Smooth muscle cell of the brain vasculature (primary cell): ENCODE results near the gene TSGA10IP.

Experiments used
- DNase-seq: peaks from one replicate; pipeline ENCODE4 v3.0.0-alpha.2; 2012; ENCODE audit warnings: low read depth, low spot score

Gene TSGA10IP

DNA sequence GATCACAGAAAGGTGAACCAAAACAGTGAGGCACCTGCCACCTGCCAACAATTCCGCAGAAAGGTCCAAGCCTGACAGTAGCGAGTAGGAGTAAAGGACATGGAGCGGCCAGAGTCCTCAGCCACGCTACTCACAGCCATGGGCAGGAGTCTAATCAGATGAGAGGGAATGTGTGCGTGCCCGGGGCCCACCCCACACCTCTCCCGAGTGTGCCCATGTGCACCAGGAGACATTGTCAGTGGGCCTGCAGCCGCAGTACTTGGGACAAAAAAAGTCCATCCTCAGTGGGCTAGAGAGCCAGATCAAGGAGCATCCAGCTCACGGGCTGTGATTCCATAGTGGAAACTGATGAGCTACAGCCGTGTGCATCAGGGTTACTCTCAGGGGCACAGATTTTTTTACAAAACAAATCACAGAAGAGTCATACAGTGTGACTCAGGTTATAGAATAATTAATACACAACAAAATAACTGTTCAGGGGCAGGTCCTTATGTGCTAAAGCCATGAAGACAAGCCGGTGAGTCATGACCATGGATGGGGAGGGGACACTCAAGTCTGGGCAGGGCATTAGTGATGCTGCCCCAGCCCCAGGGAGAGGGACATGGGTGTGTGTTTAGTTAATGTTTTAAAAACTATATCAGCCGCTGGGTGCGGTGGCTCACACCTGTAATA lies 28.3 kb downstream of the TSGA10IP start:
- no peak for DNase-seq

DNA sequence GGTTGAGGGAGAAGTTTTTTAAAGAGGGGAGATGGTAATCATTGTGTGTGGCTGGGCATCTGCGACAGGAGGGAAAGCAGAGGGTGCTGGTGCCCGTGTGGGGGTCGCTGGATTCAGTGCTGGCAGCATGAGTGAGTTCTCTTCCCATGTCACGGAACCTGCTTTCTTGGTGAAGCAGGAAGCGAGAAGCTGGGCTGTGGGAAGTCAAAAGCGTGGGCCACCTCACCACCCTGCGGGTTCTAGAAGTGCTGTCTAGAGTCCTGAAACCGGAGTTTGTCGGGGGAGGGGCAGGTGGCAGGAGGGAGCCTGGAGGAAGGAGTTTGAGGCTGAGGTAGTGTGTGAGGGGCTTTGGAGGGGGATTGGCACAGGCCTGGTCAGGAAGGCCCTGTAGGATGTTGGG lies 30.5 kb downstream of the TSGA10IP start:
- DNase-seq, result no peak

DNA sequence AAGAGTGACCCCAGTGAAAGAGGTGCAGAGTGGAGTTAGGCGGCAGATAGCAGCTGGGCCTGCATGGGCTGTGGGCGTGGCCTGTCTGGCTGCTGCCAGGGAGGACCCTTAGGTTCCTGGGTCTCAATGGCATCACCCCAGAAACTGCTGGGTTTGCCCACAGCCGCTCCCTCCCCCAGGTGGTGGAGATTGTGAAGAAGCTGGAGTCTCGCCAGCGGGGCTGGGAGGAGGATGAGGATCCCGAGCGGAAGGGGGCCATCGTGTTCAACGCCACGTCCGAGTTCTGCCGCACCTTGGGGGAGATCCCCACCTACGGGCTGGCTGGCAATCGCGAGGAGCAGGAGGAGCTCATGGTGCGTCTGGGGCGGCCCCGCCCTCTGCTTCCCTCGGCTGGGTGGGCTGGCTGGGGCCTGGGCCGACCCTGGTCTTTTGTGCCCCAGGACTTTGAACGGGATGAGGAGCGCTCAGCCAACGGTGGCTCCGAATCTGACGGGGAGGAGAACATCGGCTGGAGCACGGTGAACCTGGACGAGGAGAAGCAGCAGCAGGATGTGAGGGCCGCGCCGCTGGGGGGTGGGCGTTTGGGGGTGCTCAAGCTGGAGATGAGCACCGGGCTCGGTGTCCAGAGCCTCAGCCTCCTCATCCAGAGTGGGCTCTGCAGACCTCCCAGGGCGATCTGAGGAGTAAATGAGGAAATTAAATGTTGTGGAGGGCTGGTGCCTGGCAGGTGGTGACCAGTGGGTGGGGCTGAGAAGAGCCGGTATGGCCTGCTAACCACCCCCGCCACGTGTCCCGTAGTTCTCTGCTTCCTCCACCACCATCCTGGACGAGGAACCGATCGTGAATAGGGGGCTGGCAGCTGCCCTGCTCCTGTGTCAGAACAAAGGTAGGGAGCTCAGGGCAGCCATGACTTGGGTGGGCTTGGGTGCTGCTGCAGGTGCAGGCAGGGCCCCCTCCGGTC lies 31.2 kb downstream of the TSGA10IP start:
- no peak for DNase-seq

DNA sequence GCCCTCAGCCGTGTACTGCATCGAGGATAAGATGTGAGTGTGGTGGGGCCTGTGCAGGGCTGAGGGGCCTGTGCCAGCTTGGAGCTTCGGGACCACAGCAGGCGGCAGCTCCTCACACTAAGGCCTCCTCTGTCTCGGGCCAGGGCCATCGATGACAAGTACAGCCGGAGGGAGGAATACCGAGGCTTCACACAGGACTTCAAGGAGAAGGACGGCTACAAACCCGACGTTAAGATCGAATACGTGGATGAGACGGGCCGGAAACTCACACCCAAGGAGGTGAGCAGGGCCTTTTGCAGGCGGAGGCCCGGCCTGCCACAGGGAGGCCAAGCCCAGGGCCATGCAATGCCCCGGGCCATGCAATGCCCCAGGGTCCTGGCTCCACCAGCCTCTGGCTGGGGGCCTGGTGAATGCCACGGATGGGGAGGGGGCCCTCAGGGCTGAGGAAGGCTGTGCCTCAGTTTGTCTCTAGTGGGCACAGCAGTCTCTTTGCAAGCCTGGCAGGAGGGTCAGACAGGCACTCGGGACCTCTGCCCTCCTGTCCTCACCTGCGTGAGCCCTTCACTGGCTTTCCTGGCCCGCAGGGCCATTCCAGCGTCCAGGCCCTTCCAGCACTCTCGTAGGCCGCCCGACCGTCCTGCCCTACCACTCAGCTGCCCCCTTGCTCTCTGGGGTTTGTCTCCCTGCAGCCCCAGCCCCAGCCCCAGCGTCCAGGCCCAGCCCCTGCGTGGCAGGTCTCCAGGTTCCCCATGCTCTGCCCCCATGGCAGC lies 32.5 kb downstream of the TSGA10IP start:
- no peak for DNase-seq

DNA sequence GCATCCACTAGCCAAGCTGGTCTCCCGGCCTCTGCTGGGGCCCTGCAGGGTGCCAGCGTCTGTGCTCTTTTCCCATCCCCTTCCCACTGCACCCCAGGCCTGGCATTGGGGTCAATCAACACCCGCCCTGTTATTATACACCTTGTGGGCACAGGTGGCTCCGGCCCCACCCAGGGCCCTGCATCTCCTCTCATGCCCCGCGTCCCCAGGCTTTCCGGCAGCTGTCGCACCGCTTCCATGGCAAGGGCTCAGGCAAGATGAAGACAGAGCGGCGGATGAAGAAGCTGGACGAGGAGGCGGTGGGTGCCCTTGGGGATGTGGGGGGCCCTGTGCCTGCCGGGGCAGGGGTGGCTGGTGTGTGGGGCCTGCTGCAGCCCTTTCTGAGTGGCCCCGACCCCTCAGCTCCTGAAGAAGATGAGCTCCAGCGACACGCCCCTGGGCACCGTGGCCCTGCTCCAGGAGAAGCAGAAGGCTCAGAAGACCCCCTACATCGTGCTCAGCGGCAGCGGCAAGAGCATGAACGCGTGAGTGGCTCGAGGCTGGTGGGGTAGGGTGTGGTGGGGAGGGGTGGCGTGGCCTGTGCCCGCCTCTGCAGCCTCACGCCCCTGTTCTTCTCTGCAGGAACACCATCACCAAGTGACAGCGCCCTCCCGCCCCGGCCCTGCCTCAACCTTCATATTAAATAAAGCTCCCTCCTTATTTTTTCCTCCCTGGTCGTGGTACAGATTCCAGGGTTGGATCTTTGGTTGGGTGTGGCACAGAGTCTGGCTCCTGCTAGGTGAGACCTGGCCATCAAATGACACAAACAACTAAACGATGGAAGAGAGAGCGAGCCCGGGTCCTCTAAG lies 33.3 kb downstream of the TSGA10IP start:
- DNase-seq, result no peak

DNA sequence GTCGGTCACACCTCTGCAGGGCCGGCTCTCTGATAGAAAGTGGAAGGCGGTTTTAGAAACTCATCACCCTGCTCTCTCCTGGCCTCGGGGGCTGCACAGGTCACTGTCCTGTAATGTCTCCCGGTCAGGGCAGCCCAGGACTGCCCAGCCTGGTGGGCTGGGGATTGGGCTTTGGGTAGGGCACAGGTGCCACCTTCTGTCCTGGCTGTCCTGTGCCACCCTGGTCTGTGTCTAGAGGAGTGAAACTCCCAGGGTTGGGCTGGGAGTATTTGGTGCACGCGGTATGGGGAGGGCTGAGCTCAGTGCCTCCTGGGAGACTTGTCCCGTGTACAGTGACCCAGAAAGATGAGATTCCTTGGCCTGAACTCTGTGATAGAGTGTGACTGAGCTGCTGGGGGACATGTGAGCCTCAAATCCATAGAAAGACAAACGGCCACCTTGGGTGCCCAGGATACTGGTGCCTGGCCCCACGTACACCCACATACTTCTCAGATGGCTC lies 34.0 kb downstream of the TSGA10IP start:
- DNase-seq, result no peak

DNA sequence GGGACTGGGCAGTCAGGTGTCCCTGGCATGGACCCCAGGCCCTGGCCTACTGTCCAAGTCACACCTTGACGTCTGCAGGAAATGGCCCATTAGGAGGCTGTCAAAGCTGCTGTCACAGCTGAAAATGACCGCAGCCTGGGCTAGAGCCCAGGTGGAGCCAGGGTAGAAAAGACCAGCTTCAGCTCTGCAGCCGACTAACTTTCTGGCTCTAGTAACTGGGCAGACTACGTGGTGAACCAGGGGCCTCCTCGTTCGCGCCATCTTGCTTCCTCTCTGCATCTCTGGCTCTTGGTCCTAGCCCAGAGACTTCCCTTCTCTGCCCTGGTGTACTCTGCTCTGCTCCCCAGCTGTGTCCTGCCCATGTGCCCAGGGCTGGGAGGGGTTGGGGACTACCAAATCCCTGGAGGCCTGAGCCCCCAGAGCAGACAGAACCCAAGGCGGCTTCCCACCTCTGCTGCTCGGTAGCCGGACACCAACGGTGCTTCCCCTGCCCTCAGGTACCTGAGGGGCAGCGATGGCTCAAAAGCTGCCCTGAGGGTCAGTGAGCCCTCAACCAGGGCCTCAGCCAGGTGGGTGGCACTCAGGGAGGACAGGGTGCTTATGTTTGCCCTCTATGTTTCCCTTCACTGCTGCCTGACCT lies 35.9 kb downstream of the TSGA10IP start:
- no peak for DNase-seq

DNA sequence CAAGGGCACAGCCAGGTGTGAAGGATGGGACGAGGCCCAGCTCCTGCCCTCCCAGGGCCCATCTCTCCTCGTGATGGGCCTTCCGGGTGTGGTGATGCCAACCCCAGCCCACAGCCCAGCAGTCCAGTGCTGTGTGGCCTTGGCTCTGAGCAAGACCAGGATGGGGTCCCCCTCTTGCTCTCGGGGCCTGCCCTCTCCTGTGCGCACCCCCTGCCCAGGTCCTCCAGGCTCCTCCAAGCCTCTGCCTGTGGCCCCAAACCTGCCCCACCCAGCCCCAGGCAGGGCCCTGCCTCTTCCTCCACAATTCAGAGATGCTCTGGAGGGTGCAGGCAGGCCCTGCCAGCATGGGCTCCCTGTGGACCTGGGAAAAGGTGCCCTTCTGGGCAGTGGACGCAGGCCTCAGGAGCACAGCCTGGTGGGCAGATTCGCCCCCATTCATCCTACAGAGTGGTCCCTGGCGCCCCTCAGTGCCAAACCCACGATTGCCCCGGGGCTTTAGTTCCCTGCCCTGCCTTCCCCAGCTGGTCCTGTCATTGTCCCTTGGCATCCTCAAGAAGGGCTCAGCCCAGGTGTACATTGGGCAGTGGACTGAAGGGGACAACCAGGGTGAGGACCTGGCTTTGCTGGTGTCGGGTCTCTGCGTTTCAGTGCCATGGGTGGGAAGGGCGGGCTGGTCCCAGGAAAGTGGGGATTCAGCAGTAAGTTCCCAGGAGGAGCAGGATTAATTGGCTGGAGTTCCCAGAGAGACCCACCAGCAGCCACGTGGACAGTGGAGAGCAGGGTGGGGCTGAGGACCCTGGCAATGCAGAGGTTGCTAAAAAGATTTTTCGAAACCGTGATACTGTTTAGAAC lies 36.9 kb downstream of the TSGA10IP start:
- no peak for DNase-seq

DNA sequence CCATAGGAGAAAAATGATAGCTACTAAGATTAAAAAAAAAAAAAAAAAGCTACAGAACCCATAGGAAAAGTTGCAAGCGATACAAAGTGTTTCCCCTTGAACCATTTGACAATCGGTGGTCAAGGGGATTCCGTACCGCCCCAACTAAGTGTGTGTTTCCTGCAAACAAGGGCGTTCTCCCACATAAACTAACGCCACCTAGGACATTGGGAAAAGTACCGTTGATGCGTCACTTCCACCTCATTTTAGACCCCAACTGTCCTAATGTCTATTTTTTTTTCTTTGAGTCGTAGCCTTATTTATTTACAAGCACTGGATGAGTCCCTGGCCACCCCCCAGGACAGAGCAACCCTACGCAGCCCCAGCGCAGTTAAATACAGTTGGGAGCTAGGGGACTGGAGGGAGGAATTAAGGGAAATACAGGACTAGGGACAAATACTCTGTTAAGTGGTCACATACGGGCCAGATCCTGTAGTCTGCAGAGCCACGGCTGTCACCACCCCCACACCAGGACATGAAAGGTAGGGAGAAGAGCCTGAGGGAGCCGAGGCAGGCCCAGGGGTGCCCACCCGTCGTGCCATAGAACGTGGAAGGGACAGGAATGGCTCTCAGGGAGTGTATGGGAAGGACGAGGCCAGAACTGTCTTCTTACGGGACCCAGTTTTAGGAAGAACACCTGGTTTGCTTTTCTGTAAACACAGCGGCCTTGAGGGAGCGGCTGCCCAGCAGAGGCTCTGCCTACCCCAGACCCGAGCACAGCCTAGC lies 37.7 kb downstream of the TSGA10IP start:
- DNase-seq, result no peak

DNA sequence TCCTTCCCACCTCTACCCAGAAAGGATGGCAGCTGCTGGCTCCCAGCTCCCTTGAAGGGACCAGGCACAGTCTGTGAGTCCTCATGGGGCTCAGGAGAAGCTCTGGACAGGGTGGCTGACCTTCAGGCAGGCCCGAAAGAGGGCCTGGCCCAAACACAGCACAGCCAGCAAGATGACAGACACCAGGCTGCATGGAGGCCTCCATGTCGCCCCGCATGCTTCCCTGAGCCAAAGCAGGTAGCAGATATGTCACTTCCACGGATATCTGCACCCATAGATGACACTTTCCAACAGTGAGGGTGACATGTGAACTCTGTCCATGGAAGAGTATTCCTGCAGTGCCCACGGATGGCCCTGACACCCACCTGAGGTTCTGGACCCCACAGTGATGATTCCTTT lies 38.3 kb downstream of the TSGA10IP start:
- no peak for DNase-seq

DNA sequence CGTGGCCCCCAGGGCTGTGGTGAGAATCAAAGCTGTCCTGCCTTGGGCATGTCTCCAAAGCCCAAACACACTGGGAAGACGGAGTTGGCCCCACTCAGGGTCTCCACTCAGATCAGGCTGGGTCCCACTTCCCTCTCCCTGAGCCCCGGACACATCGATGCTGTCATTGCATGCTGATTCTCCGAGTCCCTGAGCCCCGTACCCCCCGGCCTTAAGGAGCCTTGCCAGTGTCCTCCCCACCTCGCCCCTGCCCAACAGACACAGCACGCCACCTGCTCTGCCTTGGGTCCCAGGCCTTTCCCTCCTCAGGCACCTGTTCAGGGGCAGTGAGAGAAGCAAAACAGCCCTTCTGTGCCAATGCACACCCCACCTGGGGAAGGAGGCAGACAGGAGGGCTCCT lies 42.1 kb downstream of the TSGA10IP start:
- no peak for DNase-seq

DNA sequence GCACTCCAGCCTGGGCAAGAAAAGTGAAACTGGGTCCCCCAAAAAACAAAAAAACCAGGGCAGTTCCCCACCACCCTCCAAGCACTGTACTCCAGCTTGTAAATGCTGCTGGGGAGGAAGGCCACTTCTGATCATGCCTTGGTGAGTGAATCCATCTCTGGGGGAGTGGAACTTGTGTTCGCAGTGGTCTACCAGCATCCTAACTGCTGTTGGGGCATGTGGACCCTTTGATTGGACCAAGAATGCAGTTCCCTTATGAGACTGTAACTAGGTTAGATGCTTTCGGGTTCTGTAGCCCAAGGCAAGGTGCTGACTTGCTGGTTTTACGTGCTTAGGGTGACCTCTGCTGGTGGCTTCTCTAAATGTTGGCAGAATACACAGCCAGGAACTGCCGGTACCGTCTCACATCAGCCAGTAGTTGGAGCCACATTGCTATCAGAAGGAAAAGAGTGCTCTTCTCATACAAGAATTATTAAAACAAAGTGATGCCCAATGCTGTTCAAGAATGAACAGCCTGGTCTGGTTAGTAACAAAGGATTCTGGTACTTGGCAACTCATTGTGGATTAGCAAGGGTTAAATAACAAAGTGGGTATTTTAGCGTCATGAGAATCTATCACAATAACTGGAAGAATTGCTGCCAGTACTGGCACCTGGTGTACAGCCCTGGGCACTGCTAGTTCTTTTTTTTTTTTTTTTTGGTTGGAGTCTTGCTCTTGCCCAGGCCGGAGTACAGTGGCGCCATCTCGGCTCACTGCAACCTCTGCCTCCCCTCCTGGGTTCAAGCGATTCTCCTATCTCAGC lies 43.7 kb downstream of the TSGA10IP start:
- DNase-seq, result peak; percentile 95

DNA sequence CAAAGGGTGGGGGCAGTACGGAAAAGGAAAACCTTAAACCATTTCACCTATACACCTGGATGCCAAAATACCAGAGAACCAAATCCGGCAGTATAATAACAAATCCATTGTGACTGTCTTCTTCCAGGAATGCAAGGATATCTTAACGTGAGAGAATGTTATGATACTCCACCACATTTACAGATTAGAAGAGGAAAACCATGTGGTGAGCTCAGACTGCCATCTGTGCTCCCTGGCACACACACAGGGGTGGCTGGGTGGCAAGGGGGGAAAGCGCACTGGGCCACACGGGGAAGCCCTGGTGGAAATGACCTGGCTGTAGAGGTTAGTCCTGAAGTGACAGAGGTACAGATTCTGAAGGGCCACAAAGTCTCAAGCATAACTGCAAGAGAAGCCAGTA lies 46.8 kb downstream of the TSGA10IP start:
- DNase-seq, result no peak

DNA sequence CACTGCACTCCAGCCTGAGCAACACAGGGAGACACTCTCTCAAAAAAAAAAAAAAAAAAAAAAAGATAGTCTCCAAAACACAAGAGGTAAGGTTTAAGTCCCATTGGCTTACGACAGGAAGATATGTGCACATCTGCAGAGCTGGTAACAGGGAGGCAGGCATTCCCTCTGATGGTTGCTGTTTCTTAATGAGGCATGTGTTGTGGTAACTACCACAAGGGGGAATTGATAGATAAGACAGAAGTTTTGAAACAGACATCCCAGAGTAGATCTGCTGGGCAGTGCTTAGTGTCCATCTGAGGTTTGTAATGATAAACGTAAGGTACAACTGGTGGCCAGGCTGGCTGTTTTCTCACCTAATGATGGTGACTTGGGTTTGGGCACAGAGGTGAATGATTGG lies 52.0 kb downstream of the TSGA10IP start:
- DNase-seq, result no peak

DNA sequence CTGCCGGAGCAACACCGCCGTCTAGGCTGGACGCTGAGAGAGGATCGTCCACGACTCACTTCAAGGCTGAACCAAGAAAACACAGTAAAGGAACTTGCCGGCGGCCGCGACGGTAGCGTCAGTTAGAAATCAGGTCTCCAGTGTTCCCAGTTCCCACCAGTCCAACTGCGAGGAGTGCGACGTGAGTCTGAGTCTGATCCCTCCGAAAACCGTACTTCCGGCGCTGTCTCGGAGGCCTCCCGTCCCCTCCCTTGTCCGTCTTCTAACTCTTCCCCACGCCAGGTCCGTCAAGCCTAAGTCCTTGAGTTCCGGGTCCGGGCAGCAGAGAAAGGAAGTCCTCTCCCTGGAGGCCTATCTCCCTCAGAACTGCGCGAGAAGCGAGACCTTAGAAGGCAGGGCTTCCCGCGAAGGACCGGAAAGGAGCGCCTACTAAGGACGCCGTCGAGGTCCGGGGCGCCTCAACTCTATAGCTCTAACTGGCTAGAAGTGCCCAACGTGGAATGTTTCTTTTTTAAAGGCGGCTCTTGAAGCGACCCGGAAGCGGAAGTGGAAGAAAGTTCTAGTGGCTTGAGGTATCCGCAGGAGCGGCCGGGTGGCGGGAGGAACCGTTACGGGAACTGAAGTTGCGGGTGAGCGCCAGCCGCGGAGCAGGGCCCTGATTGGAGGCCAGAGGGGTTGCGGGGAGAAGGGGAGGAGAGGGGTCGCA lies 56.8 kb downstream of the TSGA10IP start, which contains the start of the genes BANF1 and EIF1AD:
BANF1 (plus strand) TSS at position 562 of the 706 bp plus-strand sequence. CDS start 748 bp downstream, outside the sequence.
EIF1AD (minus strand) TSS at position 216 of the 706 bp plus-strand sequence. CDS start 1,768 bp downstream, outside the sequence.
- DNase-seq, result peak; percentile 98

DNA sequence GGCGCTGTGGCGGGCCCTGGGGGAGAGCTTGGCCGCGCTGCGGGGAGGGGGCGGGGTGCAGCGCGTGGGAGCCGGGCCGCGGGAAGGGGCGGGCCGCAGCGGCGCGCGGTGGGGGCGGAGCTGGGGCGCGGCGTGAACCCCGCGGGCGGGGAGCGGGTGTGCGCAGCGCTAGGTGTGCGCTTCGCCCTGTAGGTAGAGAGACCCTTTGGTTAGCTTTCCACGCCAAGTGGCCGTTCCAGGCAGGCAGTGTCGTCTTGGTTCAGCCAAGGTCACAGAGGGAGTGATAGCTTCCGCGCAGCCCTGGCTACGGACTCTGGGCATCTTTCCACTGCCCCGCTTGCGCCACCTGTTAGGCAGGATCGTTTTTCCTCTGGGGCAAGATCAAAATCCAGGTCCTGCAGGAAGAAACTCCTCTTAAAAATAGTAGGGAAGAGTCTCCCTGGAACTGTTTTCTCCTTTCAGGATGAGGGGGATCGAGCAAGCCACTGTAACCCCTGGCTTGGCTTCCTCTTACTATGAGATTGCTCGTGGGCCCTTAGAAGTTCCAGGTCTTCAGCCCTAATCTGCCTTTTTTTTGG lies 57.5 kb downstream of the TSGA10IP start:
- no peak for DNase-seq

DNA sequence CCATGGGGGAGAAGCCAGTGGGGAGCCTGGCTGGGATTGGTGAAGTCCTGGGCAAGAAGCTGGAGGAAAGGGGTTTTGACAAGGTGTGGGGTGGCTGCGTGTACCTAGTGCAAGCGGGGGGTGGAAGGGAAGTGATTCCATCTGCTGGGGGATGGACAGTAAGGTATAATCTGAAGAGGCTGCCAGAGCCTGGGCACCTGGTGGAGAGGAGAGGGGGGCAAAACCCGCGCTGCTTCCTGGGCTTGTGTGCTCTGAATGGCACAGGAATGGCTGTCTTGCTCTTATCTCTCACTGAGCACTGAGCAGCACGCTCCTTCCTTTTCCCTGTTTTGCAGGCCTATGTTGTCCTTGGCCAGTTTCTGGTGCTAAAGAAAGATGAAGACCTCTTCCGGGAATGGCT lies 58.0 kb downstream of the TSGA10IP start:
- no peak for DNase-seq
